Measurements from ENCODE around the gene FMN2. TPM values are rescaled to one million over a fixed set of nuclear protein-coding genes. Genes with fewer than 3 reads are reported as not detected.

The FMN2 gene
- total RNA-seq, 1 experiment from 2014 or later = not detected

- no peak for DNase-seq (ENCODE audit: low spot score)
- in situ Hi-C loops (cut with HindIII; ENCODE audit: low sequenced_read_pairs) = no loop called here
These were observed 2.5 kb downstream of the FMN2 start for GRCh38 chr1:240094041-240094722.

DNA sequence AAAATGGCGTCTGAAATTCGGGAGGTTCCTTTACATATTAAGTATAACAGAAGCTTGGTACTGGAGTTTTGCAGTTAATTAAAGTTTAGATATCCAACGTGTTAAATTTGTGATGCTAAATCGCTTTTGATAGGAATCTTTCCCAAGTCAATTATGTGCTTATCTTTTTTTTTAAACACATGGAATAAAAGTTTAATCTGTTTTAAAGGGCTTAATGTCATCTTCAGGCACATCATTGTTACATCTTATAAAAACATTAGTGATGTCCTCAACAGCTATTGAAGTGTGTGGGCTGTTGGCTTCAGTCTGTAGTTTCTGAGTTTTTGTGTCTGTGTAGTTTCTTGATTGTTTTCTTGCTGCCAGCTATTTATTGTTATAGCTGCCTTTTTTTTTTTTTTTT, 5.3 kb downstream of the FMN2 start:
- in situ Hi-C loops (cut with HindIII; ENCODE audit: low sequenced_read_pairs) = no loop called here
- no peak for DNase-seq (ENCODE audit: low spot score)

GRCh38 chr1:240098534-240098933, 6.9 kb downstream of the FMN2 start:
- in situ Hi-C loops (cut with HindIII; ENCODE audit: low sequenced_read_pairs) = no loop called here
- no peak for DNase-seq (ENCODE audit: low spot score)

- DNase-seq (ENCODE audit: low spot score) = no peak
- in situ Hi-C loops (cut with HindIII; ENCODE audit: low sequenced_read_pairs) = no loop called here
These were observed 7.6 kb downstream of the FMN2 start for GRCh38 chr1:240099329-240099728.

DNA sequence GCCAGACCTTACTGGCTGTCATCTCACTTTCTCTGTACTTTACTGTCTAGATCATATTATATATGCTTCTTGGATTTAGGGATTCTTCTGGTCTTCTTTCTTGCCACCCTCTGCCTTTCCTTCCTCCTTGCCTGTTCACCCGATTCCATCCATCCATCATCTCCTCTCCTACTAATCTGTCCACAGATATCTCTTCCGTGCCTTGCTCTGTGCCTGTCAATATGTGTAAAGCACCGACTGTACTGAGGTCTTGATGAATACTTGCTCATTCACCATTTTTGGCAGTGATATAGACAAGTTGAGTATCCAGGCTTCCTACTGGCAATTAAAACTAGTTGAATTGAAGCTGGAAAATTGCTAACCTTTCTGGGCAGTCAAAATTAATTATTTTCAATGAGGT, 8.1 kb downstream of the FMN2 start:
- no peak for DNase-seq (ENCODE audit: low spot score)
- in situ Hi-C loops (cut with HindIII; ENCODE audit: low sequenced_read_pairs) = no loop called here

DNA sequence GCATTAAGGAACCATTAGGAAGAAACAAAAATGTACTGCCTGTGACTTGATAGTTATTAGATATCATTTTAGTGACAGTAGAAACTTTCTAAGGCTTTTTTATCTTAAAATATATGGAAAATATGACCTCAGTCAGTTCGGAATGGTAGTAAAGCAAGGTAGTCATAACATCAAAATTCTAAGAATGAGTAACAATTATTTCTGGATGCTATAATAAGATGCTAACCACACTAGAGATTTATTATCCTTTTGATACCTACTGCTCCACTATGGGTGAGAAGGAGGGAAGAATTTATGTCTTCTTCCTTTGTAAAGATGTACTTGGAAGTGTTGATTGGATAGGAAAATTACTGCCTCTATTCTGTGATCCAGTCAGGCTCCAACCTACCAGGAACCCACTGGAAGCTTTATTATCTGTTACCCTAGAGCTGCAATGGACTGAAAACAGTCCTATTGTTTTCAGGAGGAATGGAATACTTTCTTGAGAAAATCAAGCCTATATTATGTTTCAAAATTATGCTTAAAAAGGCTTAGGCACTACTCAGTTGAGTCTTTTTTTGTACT, 8.8 kb downstream of the FMN2 start:
- in situ Hi-C loops (cut with HindIII; ENCODE audit: low sequenced_read_pairs) = no loop called here

DNA sequence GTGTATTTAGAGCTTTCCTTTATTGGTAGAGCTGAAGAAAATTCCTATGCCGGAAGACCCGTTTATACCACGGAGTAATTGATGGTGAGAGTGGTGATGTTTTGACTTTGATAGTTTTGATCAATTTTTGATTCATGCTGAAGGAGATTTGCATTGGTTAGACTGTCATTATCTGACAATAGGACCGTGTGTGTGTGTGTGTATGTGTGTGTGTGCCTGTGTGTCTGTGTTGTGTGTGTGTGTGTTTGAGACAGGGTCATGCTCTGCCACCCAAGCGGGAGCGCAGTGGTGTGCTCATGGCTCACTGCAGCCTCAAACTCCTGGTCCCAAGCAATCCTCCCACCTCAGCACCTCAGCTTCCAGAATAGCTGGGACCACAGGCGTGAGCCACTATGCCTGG, 9.6 kb downstream of the FMN2 start:
- no peak for DNase-seq (ENCODE audit: low spot score)
- in situ Hi-C loops (cut with HindIII; ENCODE audit: low sequenced_read_pairs) = no loop called here

More for the DNA sequence above, 8.8 kb downstream of the FMN2 start:
- no peak for DNase-seq (ENCODE audit: low spot score)

GRCh38 chr1:240101737-240102136, 10.1 kb downstream of the FMN2 start:
- DNase-seq (ENCODE audit: low spot score) = no peak
- in situ Hi-C loops (cut with HindIII; ENCODE audit: low sequenced_read_pairs) = no loop called here

GRCh38 chr1:240104672-240105071, 13.0 kb downstream of the FMN2 start:
- in situ Hi-C loops (cut with HindIII; ENCODE audit: low sequenced_read_pairs) = no loop called here
- DNase-seq (ENCODE audit: low spot score) = no peak

GRCh38 chr1:240107058-240107684, 15.5 kb downstream of the FMN2 start:
- no peak for DNase-seq (ENCODE audit: low spot score)
- in situ Hi-C loops (cut with HindIII; ENCODE audit: low sequenced_read_pairs) = no loop called here

DNA sequence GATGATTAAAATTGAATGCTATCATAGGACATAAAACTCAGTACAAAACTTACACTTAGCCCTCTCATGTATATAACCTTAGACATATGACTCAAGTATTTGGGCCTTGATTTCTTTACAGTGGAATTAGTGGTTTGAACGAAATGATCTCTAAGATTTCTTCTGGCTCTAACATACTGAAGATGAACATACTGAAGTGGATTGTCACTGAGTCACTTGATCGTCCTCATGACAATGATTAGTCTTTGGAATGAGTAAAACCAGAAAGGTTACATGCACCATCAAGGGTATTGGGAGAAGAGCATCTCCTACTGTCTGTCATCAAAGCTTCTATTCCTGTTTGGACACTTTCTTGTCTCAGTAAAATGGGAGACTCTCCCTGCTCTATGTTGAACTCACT, 17.4 kb downstream of the FMN2 start:
- DNase-seq (ENCODE audit: low spot score) = no peak
- in situ Hi-C loops (cut with HindIII; ENCODE audit: low sequenced_read_pairs) = no loop called here

GRCh38 chr1:240109920-240110636, 18.4 kb downstream of the FMN2 start:
- peak; percentile 52 for DNase-seq (ENCODE audit: low spot score)
- in situ Hi-C loops (cut with HindIII; ENCODE audit: low sequenced_read_pairs) = no loop called here

DNA sequence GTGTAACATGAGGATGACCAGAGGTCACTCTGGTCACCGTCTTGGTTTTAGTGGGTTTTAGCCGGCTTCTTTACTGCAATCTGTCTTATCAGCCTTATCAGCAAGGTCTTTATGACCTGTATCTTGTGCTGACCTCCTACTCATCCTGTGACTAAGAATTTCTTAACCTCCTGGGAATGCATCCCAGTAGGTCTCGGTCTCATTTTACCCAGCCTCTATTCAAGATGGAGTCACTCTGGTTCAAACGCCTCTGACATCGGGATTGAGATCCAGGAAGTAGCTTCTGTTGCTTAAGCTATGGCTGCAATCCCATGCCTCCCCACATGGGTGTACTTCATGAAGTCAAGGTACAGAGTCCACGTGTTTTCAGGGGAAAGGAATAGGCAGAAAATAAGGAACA, 19.9 kb downstream of the FMN2 start:
- DNase-seq (ENCODE audit: low spot score) = no peak
- in situ Hi-C loops (cut with HindIII; ENCODE audit: low sequenced_read_pairs) = no loop called here

DNA sequence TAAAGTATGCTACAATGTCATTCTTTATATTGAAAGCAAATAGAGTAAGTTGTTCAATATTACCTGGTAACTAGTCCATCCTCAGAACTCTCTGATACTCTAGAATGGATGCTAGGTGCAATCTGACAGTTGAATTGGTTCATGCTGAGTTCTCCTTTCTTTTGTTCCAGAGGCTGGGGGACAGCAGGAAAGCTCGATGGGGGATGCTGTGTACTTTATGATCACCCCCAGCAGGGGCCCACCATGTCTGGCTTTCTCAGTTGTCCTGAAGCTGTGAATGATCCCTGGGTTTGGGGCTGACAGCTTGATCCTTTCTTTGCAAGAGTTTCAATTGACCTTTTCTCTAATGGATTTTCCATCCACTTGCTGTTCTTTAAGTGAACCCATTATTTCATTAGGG, 22.5 kb downstream of the FMN2 start:
- in situ Hi-C loops (cut with HindIII; ENCODE audit: low sequenced_read_pairs) = no loop called here
- no peak for DNase-seq (ENCODE audit: low spot score)

- no peak for DNase-seq (ENCODE audit: low spot score)
- in situ Hi-C loops (cut with HindIII; ENCODE audit: low sequenced_read_pairs) = no loop called here
These were observed 24.1 kb downstream of the FMN2 start for GRCh38 chr1:240115831-240116230.

DNA sequence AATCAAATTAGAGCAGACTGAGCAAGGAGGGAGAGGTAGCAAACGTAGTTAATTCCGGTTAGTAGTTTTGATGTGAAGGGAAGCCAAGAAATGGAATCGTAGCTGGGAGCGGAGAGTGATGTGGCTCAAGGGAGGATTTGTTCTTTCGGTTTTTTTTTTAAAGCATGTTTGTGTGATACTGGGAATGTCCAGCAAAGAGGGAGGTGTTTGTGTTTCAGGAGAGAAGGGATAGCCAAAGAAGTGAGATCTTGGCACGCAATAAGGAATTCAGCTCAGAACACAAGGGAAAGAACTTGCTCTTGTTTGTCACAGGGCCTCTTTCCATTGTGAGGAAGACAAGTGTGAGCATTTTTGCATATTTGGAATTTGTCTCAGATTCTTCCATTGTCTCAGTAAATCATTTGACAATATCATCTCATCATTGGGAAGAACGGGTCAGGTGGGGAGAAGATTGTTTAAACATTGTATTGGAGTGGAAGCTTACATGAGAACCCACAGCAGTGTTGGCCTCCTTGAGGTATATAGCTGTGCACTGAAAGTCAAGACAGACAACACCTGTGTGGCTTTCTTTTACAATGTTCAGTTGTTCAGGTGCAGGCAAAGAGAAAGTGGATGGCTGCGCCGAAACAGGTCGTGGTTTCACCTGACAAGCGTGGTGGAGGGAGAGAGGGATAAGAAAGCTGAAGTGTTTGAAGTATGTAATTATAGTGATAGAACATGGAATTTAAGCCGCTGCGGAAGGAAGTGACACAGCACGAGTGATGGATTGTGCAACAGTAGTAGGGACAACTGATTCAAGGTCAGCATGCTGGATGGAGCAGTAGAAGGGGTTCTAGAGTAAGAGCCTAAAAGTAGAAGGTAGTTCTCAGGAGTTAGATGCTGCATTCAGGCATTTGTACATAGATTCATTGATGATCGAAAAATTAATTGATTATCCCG, 25.4 kb downstream of the FMN2 start:
- DNase-seq (ENCODE audit: low spot score) = no peak
- in situ Hi-C loops (cut with HindIII; ENCODE audit: low sequenced_read_pairs) = no loop called here

GRCh38 chr1:240117930-240118329, 26.2 kb downstream of the FMN2 start:
- in situ Hi-C loops (cut with HindIII; ENCODE audit: low sequenced_read_pairs) = no loop called here
- no peak for DNase-seq (ENCODE audit: low spot score)

DNA sequence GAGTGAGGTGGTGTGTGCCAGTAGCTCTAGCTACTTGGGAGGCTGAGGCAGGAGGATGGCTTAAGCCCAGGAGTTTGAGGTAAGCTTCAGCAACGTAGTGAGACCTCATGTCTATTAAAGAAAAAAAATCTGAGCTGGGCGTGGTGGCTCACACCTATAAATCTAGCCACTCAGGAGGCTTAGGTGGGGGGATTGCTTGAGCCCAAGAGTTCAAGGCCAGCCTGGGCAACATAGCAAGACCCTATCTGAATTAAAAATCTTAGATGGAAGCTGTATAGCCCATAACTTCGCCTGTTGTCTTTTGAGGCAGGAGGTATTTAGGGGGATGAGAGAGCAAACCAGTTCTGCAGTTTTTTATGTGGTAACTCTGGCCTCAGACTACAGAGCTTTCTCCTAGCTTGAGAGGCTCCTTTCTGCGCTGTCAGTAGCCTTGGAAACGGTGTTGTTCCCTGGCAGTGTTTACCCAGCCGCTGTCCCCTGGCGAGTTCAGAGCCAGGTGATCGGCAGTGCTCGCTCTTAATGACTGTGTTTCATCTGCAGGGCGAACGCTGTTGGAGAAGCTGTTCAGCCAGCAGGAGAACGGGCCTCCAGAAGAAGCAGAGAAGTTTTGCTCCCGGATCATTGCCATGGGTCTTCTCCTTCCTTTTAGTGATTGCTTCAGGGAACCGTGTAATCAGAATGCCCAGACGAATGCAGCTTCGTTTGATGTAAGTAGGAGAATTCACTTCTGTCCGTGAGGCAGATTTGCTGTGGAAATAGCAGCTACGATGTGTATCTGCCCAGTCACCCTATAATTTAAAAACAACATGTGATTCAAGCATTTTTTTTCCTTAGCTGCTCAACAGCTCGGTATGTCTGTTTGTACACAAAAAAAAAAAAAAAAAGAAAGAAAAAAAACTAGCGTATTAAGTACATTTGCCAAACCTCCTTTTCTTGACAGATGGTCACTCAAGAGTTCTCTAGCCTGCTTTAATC, 31.2 kb downstream of the FMN2 start:
- peak; percentile 70 for DNase-seq (ENCODE audit: low spot score)
- in situ Hi-C loops (cut with HindIII; ENCODE audit: low sequenced_read_pairs) = no loop called here

Data from G401 (cell line).